K562 (cell line): ENCODE data around the gene HDAC5. TPM values are rescaled to one million over a fixed set of nuclear protein-coding genes. Genes with fewer than 3 reads are reported as not detected.
A peak's percentile ranks its signal among the peaks of the same experiment; 100 is the strongest.

ENCODE experiments used
- CREM ChIP-seq: IDR thresholded peaks from 2 replicates; pipeline ENCODE4 v1.6.1; 2014; ENCODE audit warnings: antibody characterized with exemption, low read depth
- DNMT1 ChIP-seq: fragments of 450-650 bp; IDR thresholded peaks from 2 replicates; pipeline ENCODE4 v1.6.1; 2016; ENCODE audit warnings: antibody characterized with exemption, mild to moderate bottlenecking
- GABPB1 ChIP-seq: sonication (generic); formaldehyde crosslinking; IDR thresholded peaks from 2 replicates; pipeline ENCODE4 v1.8.0; 2022; ENCODE audit warnings: mild to moderate bottlenecking, missing genetic modification reagents
- HSF4 ChIP-seq: fragments of 250-450 bp; sonication (Bioruptor Pico); IDR thresholded peaks from 2 replicates; pipeline ENCODE4 v2.1.2; 2022; ENCODE audit warnings: mild to moderate bottlenecking, moderate library complexity, borderline replicate concordance
- NCOA1 ChIP-seq: fragments of 450-650 bp; IDR thresholded peaks from 2 replicates; pipeline ENCODE4 v1.6.1; 2016; ENCODE audit warnings: low read depth
- NFIC ChIP-seq: fragments of 450-650 bp; IDR thresholded peaks from 2 replicates; pipeline ENCODE4 v1.6.1; 2017; ENCODE audit warnings: mild to moderate bottlenecking, inconsistent platforms
- NFRKB ChIP-seq: fragments of 450-650 bp; IDR thresholded peaks from 2 replicates; pipeline ENCODE4 v1.6.1; 2016; ENCODE audit warnings: low read depth
- NONO ChIP-seq, 2 experiments: fragments of 200-400 bp in 1 of 2; fragments of 450-650 bp in 1 of 2; formaldehyde crosslinking in 1 of 2; IDR thresholded peaks; 2 replicates each; pipeline ENCODE4 v1.6.1; 2017; ENCODE audit warnings: low read depth in 2 of 2, mild to moderate bottlenecking in 2 of 2, moderate library complexity in 2 of 2, low read length in 1 of 2
- POLR2G ChIP-seq: fragments of 200-400 bp; formaldehyde crosslinking; IDR thresholded peaks from 2 replicates; pipeline ENCODE4 v1.6.1; 2017; ENCODE audit warnings: low read depth, mild to moderate bottlenecking, antibody characterized with exemption, low read length, moderate library complexity
- TEAD1 ChIP-seq, 2 experiments: fragments of 450-650 bp in 1 of 2; sonication (generic) in 1 of 2; formaldehyde crosslinking; IDR thresholded peaks; 2 replicates each; pipeline versions ENCODE4 v1.4.0 to v1.8.0; 2020 to 2022; ENCODE audit warnings: mild to moderate bottlenecking in 2 of 2, missing genetic modification reagents in 1 of 2
- polyA plus RNA-seq, 8 experiments: library from polyadenylated mRNA; depleted of rRNA in 4 of 8; stranded (reverse) in 5 of 8; unstranded in 3 of 8; fragments of >200 nt; fragmentation: Nextera tagmentation in 2 of 8; fragmentation: Illumina TruSeq in 1 of 8; extraction: Ambion mirVana in 2 of 8; extraction: Trizol in 1 of 8; gene quantifications; 2 replicates each; pipeline versions ENCODE4 v1.2.1 to v1.2.3, GENCODE V29; 2011 to 2014; ENCODE audit warnings: inconsistent platforms in 1 of 8, missing spikeins in 1 of 8
- total RNA-seq, 7 experiments: library from RNA; depleted of rRNA in 6 of 7; stranded (reverse); fragments of >200 nt in 6 of 7; fragmentation: Illumina TruSeq in 2 of 7; extraction: Trizol in 2 of 7; gene quantifications; 2 replicates each; pipeline versions ENCODE4 v1.2.1 to v1.2.3, GENCODE V29; 2011 to 2021; ENCODE audit warnings: low replicate concordance in 1 of 7
- TF ChIP-seq, protein P1 (sequence below), 2 experiments: fragments of 450-650 bp in 1 of 2; sonication (generic) in 1 of 2; formaldehyde crosslinking in 1 of 2; IDR thresholded peaks; 2 replicates each; pipeline versions ENCODE4 v1.7.1 to v1.9.0; 2016 to 2022; ENCODE audit warnings: inconsistent platforms in 1 of 2, mild to moderate bottlenecking in 1 of 2, missing genetic modification reagents in 1 of 2
- TF ChIP-seq, protein P2 (sequence below): fragments of 200-800 bp; sonication (Bioruptor generic); IDR thresholded peaks from 2 replicates; pipeline ENCODE4 v1.6.1; 2016; ENCODE audit warnings: missing genetic modification characterization, missing compliant biosample characterization

The HDAC5 gene
- total and polyA plus RNA-seq, 9 of the 15 experiments (the other 6 are each of a cell fraction or from before 2014, with no cell fraction given), result 0.45 to 26.2 (median 16.4) TPM

DNA sequence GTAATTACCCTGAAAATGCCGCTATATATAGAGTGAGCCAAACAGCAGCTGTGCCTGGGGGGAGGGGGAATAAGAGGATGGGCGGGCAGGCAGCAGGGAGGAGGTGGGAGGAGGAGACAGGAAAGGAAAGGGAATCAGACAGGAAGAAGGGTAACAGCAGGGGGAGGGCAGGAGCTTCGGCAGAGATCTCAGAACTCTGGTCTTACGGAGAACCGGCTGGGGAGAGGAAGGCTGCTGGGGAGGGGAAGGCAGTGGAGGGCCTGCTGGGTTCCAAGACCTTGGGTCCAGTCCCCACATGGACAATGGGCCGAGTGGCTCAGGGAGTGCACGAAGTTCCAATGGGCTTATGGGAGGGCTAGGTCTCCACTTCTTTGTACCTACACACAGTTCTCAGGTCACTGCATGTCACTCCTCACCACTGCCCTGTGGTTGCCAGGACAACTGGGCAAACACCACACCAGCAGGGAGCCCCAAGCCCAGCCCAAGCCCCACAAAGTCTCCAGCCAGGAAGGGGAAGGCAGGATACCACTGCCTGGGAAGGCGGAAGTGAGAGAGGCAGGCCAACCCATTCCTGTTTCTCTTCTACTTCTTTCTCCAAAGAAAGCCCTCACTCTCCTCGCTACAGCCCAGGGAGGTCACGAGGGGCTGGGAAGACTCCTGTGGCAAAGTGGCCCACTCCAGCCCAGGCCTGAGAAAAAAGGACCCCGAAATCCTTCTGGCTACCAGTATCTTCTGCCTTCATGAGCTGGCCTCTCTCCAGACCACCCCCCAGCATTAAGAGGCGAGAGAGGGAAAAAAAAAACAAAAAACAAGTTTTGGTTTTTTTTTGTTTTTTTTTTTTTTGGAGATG is 27.6 kb downstream of the HDAC5 start (continued):
- TF ChIP-seq, protein P1, sequence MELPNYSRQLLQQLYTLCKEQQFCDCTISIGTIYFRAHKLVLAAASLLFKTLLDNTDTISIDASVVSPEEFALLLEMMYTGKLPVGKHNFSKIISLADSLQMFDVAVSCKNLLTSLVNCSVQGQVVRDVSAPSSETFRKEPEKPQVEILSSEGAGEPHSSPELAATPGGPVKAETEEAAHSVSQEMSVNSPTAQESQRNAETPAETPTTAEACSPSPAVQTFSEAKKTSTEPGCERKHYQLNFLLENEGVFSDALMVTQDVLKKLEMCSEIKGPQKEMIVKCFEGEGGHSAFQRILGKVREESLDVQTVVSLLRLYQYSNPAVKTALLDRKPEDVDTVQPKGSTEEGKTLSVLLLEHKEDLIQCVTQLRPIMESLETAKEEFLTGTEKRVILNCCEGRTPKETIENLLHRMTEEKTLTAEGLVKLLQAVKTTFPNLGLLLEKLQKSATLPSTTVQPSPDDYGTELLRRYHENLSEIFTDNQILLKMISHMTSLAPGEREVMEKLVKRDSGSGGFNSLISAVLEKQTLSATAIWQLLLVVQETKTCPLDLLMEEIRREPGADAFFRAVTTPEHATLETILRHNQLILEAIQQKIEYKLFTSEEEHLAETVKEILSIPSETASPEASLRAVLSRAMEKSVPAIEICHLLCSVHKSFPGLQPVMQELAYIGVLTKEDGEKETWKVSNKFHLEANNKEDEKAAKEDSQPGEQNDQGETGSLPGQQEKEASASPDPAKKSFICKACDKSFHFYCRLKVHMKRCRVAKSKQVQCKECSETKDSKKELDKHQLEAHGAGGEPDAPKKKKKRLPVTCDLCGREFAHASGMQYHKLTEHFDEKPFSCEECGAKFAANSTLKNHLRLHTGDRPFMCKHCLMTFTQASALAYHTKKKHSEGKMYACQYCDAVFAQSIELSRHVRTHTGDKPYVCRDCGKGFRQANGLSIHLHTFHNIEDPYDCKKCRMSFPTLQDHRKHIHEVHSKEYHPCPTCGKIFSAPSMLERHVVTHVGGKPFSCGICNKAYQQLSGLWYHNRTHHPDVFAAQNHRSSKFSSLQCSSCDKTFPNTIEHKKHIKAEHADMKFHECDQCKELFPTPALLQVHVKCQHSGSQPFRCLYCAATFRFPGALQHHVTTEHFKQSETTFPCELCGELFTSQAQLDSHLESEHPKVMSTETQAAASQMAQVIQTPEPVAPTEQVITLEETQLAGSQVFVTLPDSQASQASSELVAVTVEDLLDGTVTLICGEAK (IDR thresholded peaks at IDR 0.05), result peak; percentile 70
- TF ChIP-seq, protein P1 (CRISPR knock-in tag; IDR thresholded peaks at IDR 0.05), result no peak
- TF ChIP-seq, protein P2, sequence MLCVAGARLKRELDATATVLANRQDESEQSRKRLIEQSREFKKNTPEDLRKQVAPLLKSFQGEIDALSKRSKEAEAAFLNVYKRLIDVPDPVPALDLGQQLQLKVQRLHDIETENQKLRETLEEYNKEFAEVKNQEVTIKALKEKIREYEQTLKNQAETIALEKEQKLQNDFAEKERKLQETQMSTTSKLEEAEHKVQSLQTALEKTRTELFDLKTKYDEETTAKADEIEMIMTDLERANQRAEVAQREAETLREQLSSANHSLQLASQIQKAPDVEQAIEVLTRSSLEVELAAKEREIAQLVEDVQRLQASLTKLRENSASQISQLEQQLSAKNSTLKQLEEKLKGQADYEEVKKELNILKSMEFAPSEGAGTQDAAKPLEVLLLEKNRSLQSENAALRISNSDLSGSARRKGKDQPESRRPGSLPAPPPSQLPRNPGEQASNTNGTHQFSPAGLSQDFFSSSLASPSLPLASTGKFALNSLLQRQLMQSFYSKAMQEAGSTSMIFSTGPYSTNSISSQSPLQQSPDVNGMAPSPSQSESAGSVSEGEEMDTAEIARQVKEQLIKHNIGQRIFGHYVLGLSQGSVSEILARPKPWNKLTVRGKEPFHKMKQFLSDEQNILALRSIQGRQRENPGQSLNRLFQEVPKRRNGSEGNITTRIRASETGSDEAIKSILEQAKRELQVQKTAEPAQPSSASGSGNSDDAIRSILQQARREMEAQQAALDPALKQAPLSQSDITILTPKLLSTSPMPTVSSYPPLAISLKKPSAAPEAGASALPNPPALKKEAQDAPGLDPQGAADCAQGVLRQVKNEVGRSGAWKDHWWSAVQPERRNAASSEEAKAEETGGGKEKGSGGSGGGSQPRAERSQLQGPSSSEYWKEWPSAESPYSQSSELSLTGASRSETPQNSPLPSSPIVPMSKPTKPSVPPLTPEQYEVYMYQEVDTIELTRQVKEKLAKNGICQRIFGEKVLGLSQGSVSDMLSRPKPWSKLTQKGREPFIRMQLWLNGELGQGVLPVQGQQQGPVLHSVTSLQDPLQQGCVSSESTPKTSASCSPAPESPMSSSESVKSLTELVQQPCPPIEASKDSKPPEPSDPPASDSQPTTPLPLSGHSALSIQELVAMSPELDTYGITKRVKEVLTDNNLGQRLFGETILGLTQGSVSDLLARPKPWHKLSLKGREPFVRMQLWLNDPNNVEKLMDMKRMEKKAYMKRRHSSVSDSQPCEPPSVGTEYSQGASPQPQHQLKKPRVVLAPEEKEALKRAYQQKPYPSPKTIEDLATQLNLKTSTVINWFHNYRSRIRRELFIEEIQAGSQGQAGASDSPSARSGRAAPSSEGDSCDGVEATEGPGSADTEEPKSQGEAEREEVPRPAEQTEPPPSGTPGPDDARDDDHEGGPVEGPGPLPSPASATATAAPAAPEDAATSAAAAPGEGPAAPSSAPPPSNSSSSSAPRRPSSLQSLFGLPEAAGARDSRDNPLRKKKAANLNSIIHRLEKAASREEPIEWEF (CRISPR knock-in tag), result 0 out of 2 replicates have a peak, but pooled peaks have one; percentile 46
- TF ChIP-seq POLR2G (peak; percentile 70), NCOA1 (peak; percentile 42; the same call in 1 of the 2 replicates), HSF4 (CRISPR knock-in tag) (no peak), NONO (IDR thresholded peaks at IDR 0.05; ENCODE audit: low read depth in 2 of 2, low read length in 1 of 2) (peak in 1 of 2 experiments; percentile 57; a peak in 1 of 4 replicates), NFRKB (peak; percentile 27), GABPB1 (peak; percentile 54; the same call in 1 of the 2 replicates), DNMT1 (no peak), TEAD1 (CRISPR knock-in tag; IDR thresholded peaks at IDR 0.05) (peak in 1 of 2 experiments; percentile 42; a peak in 1 of 4 replicates), NFIC (peak; percentile 49), CREM (0 out of 2 replicates have a peak, but pooled peaks have one; percentile 13)
